Measurements from ENCODE around the gene LRRC56. TPM values are rescaled to one million over a fixed set of nuclear protein-coding genes. Genes with fewer than 3 reads are reported as not detected.

The LRRC56 gene
- total RNA-seq, 1 experiment from 2014 or later, result 2.1 TPM

DNA sequence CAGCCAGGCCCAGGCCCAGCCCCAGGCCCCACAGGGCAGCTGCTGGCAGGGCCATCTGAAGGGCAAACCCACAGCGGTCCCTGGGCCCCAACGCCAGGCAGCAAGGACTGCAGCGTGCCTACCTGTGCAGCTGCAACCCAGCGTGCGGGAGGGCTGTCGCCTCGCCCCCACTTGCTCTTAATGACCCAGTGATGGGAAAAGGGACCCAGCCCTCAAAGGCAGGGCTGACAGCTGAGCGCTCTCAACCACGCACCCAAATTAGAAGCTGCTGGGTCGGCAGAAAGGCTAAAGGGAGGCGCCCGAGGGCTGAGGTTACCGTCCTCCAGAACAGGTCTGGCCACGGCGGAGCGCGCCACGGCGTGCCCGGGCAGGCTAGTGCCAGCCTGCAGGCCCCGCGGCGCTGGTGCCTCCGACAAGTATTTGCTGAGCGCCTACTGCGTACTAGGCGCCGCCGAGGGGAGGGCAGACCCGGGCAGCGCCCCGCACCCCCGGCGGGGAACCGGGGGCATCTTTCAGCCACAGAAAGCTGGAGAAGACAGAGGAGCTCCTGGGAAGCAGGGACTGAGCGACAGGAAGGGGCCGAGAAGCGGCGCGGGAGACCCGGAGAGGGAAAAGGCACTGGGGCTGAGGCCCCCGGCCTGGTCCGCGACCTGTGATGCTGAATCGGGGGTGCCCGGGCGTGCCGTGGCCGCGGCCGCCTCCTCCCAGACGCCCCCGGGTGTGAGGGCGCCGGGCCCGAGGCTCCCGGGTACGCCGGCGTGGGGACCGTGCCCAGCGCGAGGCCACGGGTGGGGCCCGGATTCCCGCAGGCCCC is 2.7 kb upstream of the LRRC56 start:
- H3K9me3 ChIP-seq (ENCODE audit: low read depth, low read length, poor library complexity, severe bottlenecking), result no peaks in the 10 kb centered on the region
- peak overlapping the region; percentile 69 for H3K27ac ChIP-seq (ENCODE audit: low read depth, low read length, poor library complexity, severe bottlenecking)
- peaks cover 17% of the 10 kb centered on the region for H3K4me1 ChIP-seq (ENCODE audit: insufficient read depth, low read length, poor library complexity, severe bottlenecking)
- ChIA-PET POLR2A (ENCODE audit: low non-redundant PET) (no interaction called here), CTCF (no interaction called here)
- TF ChIP-seq EZH2 (IDR thresholded peaks at IDR 0.05; ENCODE audit: borderline replicate concordance, low read depth, low read length, poor library complexity, severe bottlenecking) (no peak), CTCF (conservative IDR thresholded peaks at IDR 0.05; ENCODE audit: low read depth, low read length) (no peak)
- intact Hi-C loops (cut with micrococcal nuclease; ENCODE audit: unreplicated experiment), result no loop called here
- no peak for DNase-seq (ENCODE audit: low spot score)
- no peaks in the 10 kb centered on the region for H3K27me3 ChIP-seq (replicated peaks; ENCODE audit: insufficient read depth, low read depth, low read length, poor library complexity)
- H3K4me3 ChIP-seq (ENCODE audit: low read depth, low read length, poor library complexity, severe bottlenecking), result peak overlapping the region; percentile 71
- no TSS peak for BruUV-seq (replicated peaks)
- H3K36me3 ChIP-seq (ENCODE audit: insufficient read depth, low read length, poor library complexity, severe bottlenecking), result peaks cover 14% of the 10 kb centered on the region

- no TSS peak for BruUV-seq (replicated peaks)
- Histone ChIP-seq H3K27ac (ENCODE audit: low read depth, low read length, poor library complexity, severe bottlenecking) (no peak overlapping the region), H3K36me3 (ENCODE audit: insufficient read depth, low read length, poor library complexity, severe bottlenecking) (peaks cover 14% of the 10 kb centered on the region), H3K27me3 (replicated peaks; ENCODE audit: insufficient read depth, low read depth, low read length, poor library complexity) (no peaks in the 10 kb centered on the region), H3K9me3 (ENCODE audit: low read depth, low read length, poor library complexity, severe bottlenecking) (no peaks in the 10 kb centered on the region), H3K4me3 (ENCODE audit: low read depth, low read length, poor library complexity, severe bottlenecking) (peak overlapping the region; percentile 71), H3K4me1 (ENCODE audit: insufficient read depth, low read length, poor library complexity, severe bottlenecking) (peaks cover 17% of the 10 kb centered on the region)
- CTCF ChIA-PET, result no interaction called here
- DNase-seq (ENCODE audit: low spot score), result no peak
- POLR2A ChIA-PET (ENCODE audit: low non-redundant PET), result no interaction called here
- intact Hi-C loops (cut with micrococcal nuclease; ENCODE audit: unreplicated experiment), result no loop called here
- TF ChIP-seq CTCF (conservative IDR thresholded peaks at IDR 0.05; ENCODE audit: low read depth, low read length), result no peak
- TF ChIP-seq EZH2 (IDR thresholded peaks at IDR 0.05; ENCODE audit: borderline replicate concordance, low read depth, low read length, poor library complexity, severe bottlenecking), result no peak
Measured at GRCh38 chr11:535210-535518, 2.2 kb upstream of the LRRC56 start.

GRCh38 chr11:535519-536454 is 1.5 kb upstream of the LRRC56 start, which contains the start of gene HRAS:
Gene HRAS, minus strand, starts transcription at chr11:535576.
- Histone ChIP-seq H3K4me3 (ENCODE audit: low read depth, low read length, poor library complexity, severe bottlenecking) (peak within 1 kb of the TSS; percentile 71), H3K27ac (ENCODE audit: low read depth, low read length, poor library complexity, severe bottlenecking) (peak within 1 kb of the TSS; percentile 93), H3K9me3 (ENCODE audit: low read depth, low read length, poor library complexity, severe bottlenecking) (no peaks in the 10 kb centered on the region), H3K36me3 (ENCODE audit: insufficient read depth, low read length, poor library complexity, severe bottlenecking) (peaks cover 14% of the 10 kb centered on the region), H3K27me3 (replicated peaks; ENCODE audit: insufficient read depth, low read depth, low read length, poor library complexity) (no peaks in the 10 kb centered on the region), H3K4me1 (ENCODE audit: insufficient read depth, low read length, poor library complexity, severe bottlenecking) (peaks cover 17% of the 10 kb centered on the region)
- POLR2A ChIA-PET (ENCODE audit: low non-redundant PET), result no interaction called here
- intact Hi-C loops (cut with micrococcal nuclease; ENCODE audit: unreplicated experiment), result no loop called here
- peak; percentile 96 for DNase-seq (ENCODE audit: low spot score)
- TF ChIP-seq CTCF (conservative IDR thresholded peaks at IDR 0.05; ENCODE audit: low read depth, low read length), result no peak
- TF ChIP-seq EZH2 (IDR thresholded peaks at IDR 0.05; ENCODE audit: borderline replicate concordance, low read depth, low read length, poor library complexity, severe bottlenecking), result no peak
- CTCF ChIA-PET, result interaction anchor here (0.6 kb wide), 1 partner anchor 17 kb away, joined by 3 read pairs; no protein-coding TSS in a partner anchor
- no TSS peak for BruUV-seq (replicated peaks)

Measured in A673 (cell line).